H1 (cell line): ENCODE data around the gene ZNF311. TPM values are rescaled to one million over a fixed set of nuclear protein-coding genes. Genes with fewer than 3 reads are reported as not detected.

Experiments used
- CTCF ChIA-PET: fragments of 300-600 bp; sonication (Branson Sonifier 250); formaldehyde crosslinking; loops from one replicate; lab custom pipeline; 2021; ENCODE audit not compliant: partially characterized antibody; lab: Charles Lee
- POLR2A ChIA-PET: fragments of 300-600 bp; sonication (Branson Sonifier 250); formaldehyde crosslinking; loops from one replicate; lab custom pipeline; 2021; ENCODE audit warnings: inconsistent platforms; ENCODE audit not compliant: partially characterized antibody; lab: Charles Lee
- DNase-seq, 2 experiments: peaks; one replicate each; pipeline versions ENCODE4 v3.0.0 to v3.0.0-alpha.2; 2010 to 2022; ENCODE audit warnings: low spot score in 2 of 2, low read depth in 1 of 2, mixed read lengths in 1 of 2
- FAIRE-seq: peaks from 2 replicates; lab custom pipeline; 2011; peaks lifted over from hg19 to GRCh38; lab: Jason Lieb, UNC
- H2AFZ ChIP-seq: 2 replicates; pipeline ENCODE4 v1.8.1; 2012; ENCODE audit warnings: low read length, inconsistent platforms
- H2AK5ac ChIP-seq: 2 replicates; pipeline ENCODE4 v1.6.1; 2013; ENCODE audit warnings: low read depth, low read length
- H2BK120ac ChIP-seq: replicated peaks from 2 replicates; pipeline ENCODE3; 2013; ENCODE audit warnings: low read depth, low read length, inconsistent platforms
- H2BK12ac ChIP-seq: 2 replicates; pipeline ENCODE4 v1.6.1; 2013; ENCODE audit warnings: low read depth, low read length
- H2BK15ac ChIP-seq: 2 replicates; pipeline ENCODE4 v1.6.1; 2013; ENCODE audit warnings: low read length
- H2BK20ac ChIP-seq: 2 replicates; pipeline ENCODE4 v1.6.1; 2013; ENCODE audit warnings: low read length
- H2BK5ac ChIP-seq: 2 replicates; pipeline ENCODE4 v1.6.1; 2013; ENCODE audit warnings: low read depth, low read length
- H3K14ac ChIP-seq: 2 replicates; pipeline ENCODE4 v1.6.1; 2013; ENCODE audit warnings: inconsistent platforms; ENCODE audit not compliant: insufficient read length
- H3K18ac ChIP-seq: 2 replicates; pipeline ENCODE4 v1.6.1; 2013; ENCODE audit warnings: low read length; ENCODE audit errors: extremely low read depth
- H3K23ac ChIP-seq: 2 replicates; pipeline ENCODE4 v1.6.1; 2013; ENCODE audit warnings: inconsistent platforms; ENCODE audit not compliant: insufficient read length
- H3K23me2 ChIP-seq: 2 replicates; pipeline ENCODE4 v1.6.1; 2013; ENCODE audit warnings: low read depth, low read length
- H3K27ac ChIP-seq: 2 replicates; pipeline ENCODE4 v1.6.1; 2011; ENCODE audit warnings: low read depth, low read length, inconsistent platforms
- H3K27me3 ChIP-seq, 4 experiments: replicated peaks in 1 of 4; 1 replicate in 1 of 4; 2 replicates in 3 of 4; pipeline versions ENCODE4 v1.6.1 to v1.8.1; 2011 to 2013; ENCODE audit warnings: low read length in 3 of 4, mild to moderate bottlenecking in 3 of 4, inconsistent platforms in 2 of 4, mixed read lengths in 2 of 4, moderate library complexity in 1 of 4; ENCODE audit not compliant: control insufficient read depth in 3 of 4, insufficient read depth in 3 of 4; ENCODE audit errors: extremely low read depth in 1 of 4
- H3K36me3 ChIP-seq, 4 experiments: 2 replicates each; pipeline versions ENCODE4 v1.6.1 to v1.8.1; 2011 to 2013; ENCODE audit warnings: mild to moderate bottlenecking in 4 of 4, low read length in 3 of 4, moderate library complexity in 2 of 4, control low read depth in 1 of 4, inconsistent platforms in 1 of 4; ENCODE audit not compliant: insufficient read depth in 4 of 4, control insufficient read depth in 2 of 4
- H3K4ac ChIP-seq: replicated peaks from 2 replicates; pipeline ENCODE3; 2013; ENCODE audit warnings: low read length, low read depth, mixed read lengths, inconsistent platforms; ENCODE audit not compliant: insufficient read length
- H3K4me1 ChIP-seq, 4 experiments: replicated peaks in 1 of 4; 1 replicate in 1 of 4; 2 replicates in 3 of 4; pipeline versions ENCODE4 v1.6.1 to v1.8.1; 2011 to 2013; ENCODE audit warnings: low read length in 3 of 4, inconsistent platforms in 2 of 4, mixed read lengths in 1 of 4; ENCODE audit not compliant: insufficient read depth in 4 of 4, control insufficient read depth in 3 of 4
- H3K4me2 ChIP-seq, 2 experiments: 2 replicates each; pipeline versions ENCODE4 v1.6.1 to v1.8.1; 2011 to 2013; ENCODE audit warnings: low read depth in 2 of 2, low read length in 2 of 2, control low read depth in 1 of 2, inconsistent platforms in 1 of 2, mild to moderate bottlenecking in 1 of 2; ENCODE audit not compliant: insufficient read depth in 1 of 2
- H3K4me3 ChIP-seq, 4 experiments: fragments of 200-600, 300-600 bp in 1 of 4; sonication (generic), shearing (Covaris generic), sonication (Bioruptor Twin) in 1 of 4; 2 replicates each; pipeline versions ENCODE4 v1.5.1 to v1.8.1; 2011 to 2016; ENCODE audit warnings: low read length in 4 of 4, low read depth in 3 of 4, control low read depth in 2 of 4, inconsistent platforms in 2 of 4, mild to moderate bottlenecking in 2 of 4, mixed read lengths in 1 of 4, moderate library complexity in 1 of 4; ENCODE audit not compliant: insufficient read depth in 2 of 4; ENCODE audit errors: extremely low read depth in 1 of 4
- H3K56ac ChIP-seq: replicated peaks from 2 replicates; pipeline ENCODE3; 2013; ENCODE audit warnings: low read depth, mild to moderate bottlenecking, mixed read lengths, low read length, inconsistent platforms; ENCODE audit not compliant: insufficient read length
- H3K79me1 ChIP-seq: 2 replicates; pipeline ENCODE4 v1.6.1; 2013; ENCODE audit warnings: low read depth, low read length, control low read depth
- H3K79me2 ChIP-seq, 2 experiments: 2 replicates each; pipeline versions ENCODE4 v1.6.1 to v1.8.1; 2012 to 2013; ENCODE audit warnings: low read length in 2 of 2, mild to moderate bottlenecking in 2 of 2, inconsistent platforms in 1 of 2; ENCODE audit not compliant: insufficient read depth in 2 of 2, control insufficient read depth in 1 of 2
- H3K9ac ChIP-seq, 4 experiments: replicated peaks in 1 of 4; 1 replicate in 1 of 4; 2 replicates in 3 of 4; pipeline versions ENCODE4 v1.6.1 to v1.8.1; 2011 to 2013; ENCODE audit warnings: low read depth in 3 of 4, low read length in 3 of 4, control low read depth in 2 of 4, mild to moderate bottlenecking in 2 of 4, moderate library complexity in 2 of 4, inconsistent platforms in 1 of 4; ENCODE audit errors: extremely low read depth in 1 of 4
- H3K9me3 ChIP-seq, 2 experiments: 2 replicates each; pipeline versions ENCODE4 v1.6.1 to v1.8.1; 2012 to 2013; ENCODE audit warnings: mild to moderate bottlenecking in 2 of 2, moderate library complexity in 2 of 2, control low read depth in 1 of 2, inconsistent platforms in 1 of 2, low read depth in 1 of 2, low read length in 1 of 2, mixed read lengths in 1 of 2; ENCODE audit not compliant: insufficient read depth in 2 of 2
- H4K20me1 ChIP-seq, 2 experiments: replicated peaks in 1 of 2; 2 replicates each; pipeline versions ENCODE3 to v1.8.1; 2011 to 2013; ENCODE audit warnings: inconsistent platforms in 2 of 2, low read length in 2 of 2, mild to moderate bottlenecking in 1 of 2; ENCODE audit not compliant: insufficient read depth in 2 of 2, control insufficient read depth in 1 of 2
- H4K5ac ChIP-seq: 2 replicates; pipeline ENCODE4 v1.6.1; 2013; ENCODE audit warnings: low read length, low read depth, mixed read lengths, inconsistent platforms; ENCODE audit not compliant: insufficient read length
- H4K8ac ChIP-seq: 2 replicates; pipeline ENCODE4 v1.8.0; 2013; ENCODE audit warnings: mild to moderate bottlenecking, moderate library complexity, low read length, inconsistent platforms; ENCODE audit not compliant: insufficient read depth; ENCODE audit errors: extremely low read depth
- H4K91ac ChIP-seq: replicated peaks from 2 replicates; pipeline ENCODE3; 2013; ENCODE audit warnings: low read length, mixed read lengths, inconsistent platforms; ENCODE audit not compliant: insufficient read length
- ASH2L ChIP-seq: fragments of 200-600, 300-600 bp; sonication (generic); IDR thresholded peaks from one replicate; pipeline ENCODE4 v1.7.1; 2017; ENCODE audit warnings: low read length
- CTCF ChIP-seq, 3 experiments: IDR thresholded peaks; 1 replicate in 2 of 3; 2 replicates in 1 of 3; pipeline versions ENCODE4 v1.5.1 to v1.6.1; 2011; ENCODE audit warnings: low read length in 3 of 3, mild to moderate bottlenecking in 3 of 3, inconsistent platforms in 2 of 3, low read depth in 1 of 3, moderate library complexity in 1 of 3; ENCODE audit not compliant: insufficient read depth in 1 of 3; ENCODE audit errors: control extremely low read depth in 1 of 3
- RAD21 ChIP-seq, 2 experiments: IDR thresholded peaks in 1 of 2; conservative IDR thresholded peaks in 1 of 2; 2 replicates each; pipeline ENCODE4 v1.6.1; 2011; ENCODE audit warnings: low read depth in 2 of 2, low read length in 2 of 2, improper control_type of control experiment in 1 of 2, inconsistent platforms in 1 of 2, mild to moderate bottlenecking in 1 of 2, moderate library complexity in 1 of 2
- RFX5 ChIP-seq: IDR thresholded peaks from 2 replicates; pipeline ENCODE4 v1.6.1; 2011; ENCODE audit warnings: low read depth, low read length, improper control_type of control experiment, borderline replicate concordance
- TAF1 ChIP-seq: IDR thresholded peaks from 2 replicates; pipeline ENCODE4 v1.6.1; 2011; ENCODE audit warnings: mild to moderate bottlenecking, low read depth, low read length
- YY1 ChIP-seq: IDR thresholded peaks from 2 replicates; pipeline ENCODE4 v1.6.1; 2011; ENCODE audit warnings: low read depth, mild to moderate bottlenecking, low read length
- WGBS, 2 experiments: shearing (Covaris generic) in 1 of 2; methylation state at CpG; one replicate each; pipeline versions ENCODE4 v1.1.6 to v1.1.7; 2013 to 2015; ENCODE audit warnings: low lambda C conversion rate in 2 of 2, mixed read lengths in 2 of 2, inconsistent platforms in 1 of 2, low coverage in 1 of 2, missing lambda C conversion rate in 1 of 2; ENCODE audit not compliant: insufficient replicate concordance in 2 of 2, insufficient coverage in 1 of 2, insufficient read length in 1 of 2; ENCODE audit errors: extremely low coverage in 1 of 2, missing lambda C conversion rate in 1 of 2; 5-methylcytosine and 5-hydroxymethylcytosine counted together
- polyA plus RNA-seq, 7 experiments: library from polyadenylated mRNA; depleted of rRNA in 3 of 7; stranded (reverse) in 5 of 7; unstranded in 2 of 7; fragments of >200 nt in 5 of 7; fragments of 200-250 nt in 2 of 7; gene quantifications; 1 replicate in 5 of 7; 2 replicates in 1 of 7; 4 replicates in 1 of 7; pipeline versions ENCODE4 v1.2.1 to v1.2.3, GENCODE V29; 2011 to 2013; ENCODE audit warnings: missing spikeins in 2 of 7, mixed read lengths in 2 of 7
- total RNA-seq: library from RNA; stranded (reverse); fragmentation: NEBNext Ultra II Directional; extraction: Animal tissue kit (Norgen Biotek cat#: 25700); gene quantifications from 2 replicates; pipeline ENCODE4 v1.2.1, GENCODE V29; 2021

ZNF311 gene
- total and polyA plus RNA-seq, 2 of the 8 experiments (the other 6 are each of a cell fraction or from before 2014, with no cell fraction given), result 1.9 to 4.2 TPM

GRCh38 chr6:28980852-28981430 lies 24.2 kb downstream of the ZNF311 start:
- no peak overlapping the region for H4K8ac ChIP-seq
- H3K27me3 ChIP-seq, result peaks cover 0 to 2% (median 0%) of the 10 kb centered on the region in 4 experiments; a peak in 2 of 7 replicates
- no peak overlapping the region for H4K91ac ChIP-seq
- no peak for FAIRE-seq
- H3K27ac ChIP-seq, result no peak overlapping the region
- H3K4me1 ChIP-seq, result peaks cover 0 to 7% (median under 1%) of the 10 kb centered on the region in 4 experiments; a peak in 5 of 7 replicates
- no peak overlapping the region for H4K5ac ChIP-seq
- H2BK15ac ChIP-seq, result no peak overlapping the region
- H3K79me2 ChIP-seq, result no peaks in the 10 kb centered on the region
- H3K14ac ChIP-seq, result no peak overlapping the region
- no peaks in the 10 kb centered on the region for H3K36me3 ChIP-seq
- no peaks in the 10 kb centered on the region for H4K20me1 ChIP-seq
- H2AK5ac ChIP-seq, result no peak overlapping the region
- CTCF ChIA-PET, result interaction anchor here (0.7 to 3.7 kb wide), 13 partner anchors 11 to 322 kb away, joined by 3 to 19 read pairs (median 4); no protein-coding TSS in a partner anchor
- peak overlapping the region; percentile 65 to 92 for H3K4me2 ChIP-seq
- DNase-seq, result peak in 1 of 2 experiments; percentile 72
- peak overlapping the region; percentile 71; the same call in 1 of the 2 replicates for H3K18ac ChIP-seq
- H2BK120ac ChIP-seq, result no peak overlapping the region
- H2AFZ ChIP-seq, result peak overlapping the region; percentile 94
- peak overlapping the region; percentile 51; the same call in 1 of the 2 replicates for H2BK12ac ChIP-seq
- H2BK5ac ChIP-seq, result peak overlapping the region; percentile 79; the same call in 1 of the 2 replicates
- peak; percentile 11 to 31; a peak in 2 of 4 replicates for TF ChIP-seq RAD21 (IDR thresholded peaks at IDR 0.05 in 1 of 2, conservative IDR thresholded peaks at IDR 0.05 in 1 of 2; ENCODE audit: low read depth in 2 of 2, low read length in 2 of 2)
- peak; percentile 8 for TF ChIP-seq ASH2L
- 0 out of 2 replicates have a peak, but pooled peaks have one; percentile 13 for TF ChIP-seq YY1
- 0 out of 2 replicates have a peak, but pooled peaks have one; percentile 3 for TF ChIP-seq TAF1
- TF ChIP-seq CTCF (IDR thresholded peaks at IDR 0.05; ENCODE audit: control extremely low read depth in 1 of 3, insufficient read depth in 1 of 3, low read depth in 1 of 3, low read length in 3 of 3), result peak; percentile 29 to 40 (median 33); a peak in 3 of 4 replicates
- no peak for TF ChIP-seq RFX5
- TF ChIP-seq, all 59 proteins: peak for 5
- Histone ChIP-seq H3K9me3 (no peaks in the 10 kb centered on the region), H3K23me2 (peaks cover 6% of the 10 kb centered on the region), H3K79me1 (no peaks in the 10 kb centered on the region), H3K9ac (peak overlapping the region in 1 of 4 experiments; percentile 52; a peak in 3 of 7 replicates), H3K4ac (no peak overlapping the region), H3K56ac (no peak overlapping the region), H3K23ac (no peak overlapping the region), H3K4me3 (peak overlapping the region; percentile 91 to 100 (median 96)), H2BK20ac (no peak overlapping the region)
- WGBS, 2 experiments, result 1% methylated on average over 16 of the region's 16 CpGs; no CpG with 5 or more reads in 1 of the 2 experiments
- POLR2A ChIA-PET, result interaction anchor here (0.9 to 1.8 kb wide), 4 partner anchors 41 to 143 kb away, joined by 3 to 8 read pairs (median 5); partner anchors contain the start of gene TRIM27
